Fibroblast of lung (primary cell): ENCODE measurements around the gene BAIAP3. TPM values are rescaled to one million over a fixed set of nuclear protein-coding genes. Genes with fewer than 3 reads are reported as not detected.

Source experiments
- DNase-seq, 2 donors: peaks; one replicate each; pipeline versions ENCODE4 v3.0.0 to v3.0.0-alpha.2; 2010; ENCODE audit warnings: low read depth in 2 of 2
- H2AFZ ChIP-seq: 2 replicates; pipeline ENCODE4 v1.5.1; 2012; ENCODE audit warnings: low read length, control low read depth, inconsistent platforms
- H3K27ac ChIP-seq: 2 replicates; pipeline ENCODE4 v1.5.1; 2011; ENCODE audit warnings: low read length, control low read depth; ENCODE audit not compliant: insufficient read depth
- H3K27me3 ChIP-seq: 2 replicates; pipeline ENCODE4 v1.5.1; 2011; ENCODE audit warnings: mild to moderate bottlenecking, low read length; ENCODE audit not compliant: control insufficient read depth, insufficient read depth
- H3K36me3 ChIP-seq: 2 replicates; pipeline ENCODE4 v1.5.1; 2011; ENCODE audit warnings: low read length; ENCODE audit not compliant: control insufficient read depth, insufficient read depth
- H3K4me1 ChIP-seq: 2 replicates; pipeline ENCODE4 v1.5.1; 2011; ENCODE audit warnings: low read length; ENCODE audit not compliant: control insufficient read depth, insufficient read depth; ENCODE audit errors: extremely low read depth
- H3K4me2 ChIP-seq: 2 replicates; pipeline ENCODE4 v1.5.1; 2011; ENCODE audit warnings: low read length, control low read depth; ENCODE audit not compliant: insufficient read depth; ENCODE audit errors: extremely low read depth
- H3K4me3 ChIP-seq, 4 experiments: fragments of 200-600 bp in 1 of 4; sonication (generic) in 1 of 4; replicated peaks in 1 of 4; 2 replicates each; pipeline ENCODE4 v1.5.1; 2011 to 2016; ENCODE audit warnings: low read length in 4 of 4, low read depth in 3 of 4, mild to moderate bottlenecking in 3 of 4, control low read depth in 2 of 4, inconsistent platforms in 1 of 4, mixed read lengths in 1 of 4; ENCODE audit not compliant: insufficient read depth in 1 of 4; ENCODE audit errors: control extremely low read depth in 1 of 4
- H3K79me2 ChIP-seq: 2 replicates; pipeline ENCODE4 v1.5.1; 2012; ENCODE audit warnings: mild to moderate bottlenecking, low read length, inconsistent platforms; ENCODE audit not compliant: control insufficient read depth, insufficient read depth
- H3K9ac ChIP-seq: 2 replicates; pipeline ENCODE4 v1.5.1; 2011; ENCODE audit warnings: mild to moderate bottlenecking, low read length, control low read depth; ENCODE audit not compliant: insufficient read depth
- H3K9me3 ChIP-seq: 2 replicates; pipeline ENCODE4 v1.5.1; 2012; ENCODE audit warnings: low read depth, low read length; ENCODE audit not compliant: control insufficient read depth, insufficient read depth
- H4K20me1 ChIP-seq: 2 replicates; pipeline ENCODE4 v1.5.1; 2011; ENCODE audit warnings: low read length; ENCODE audit not compliant: control insufficient read depth, insufficient read depth; ENCODE audit errors: extremely low read depth
- EZH2 ChIP-seq: IDR thresholded peaks from 2 replicates; pipeline ENCODE4 v1.5.1; 2012; ENCODE audit warnings: low read length, control low read depth, mild to moderate bottlenecking; ENCODE audit errors: missing control alignments
- polyA plus RNA-seq, 2 donors: library from polyadenylated mRNA; depleted of rRNA in 1 of 2; stranded (reverse) in 1 of 2; unstranded in 1 of 2; fragments of >200 nt; gene quantifications; 2 replicates each; pipeline ENCODE4 v1.2.1, GENCODE V29; 2011 to 2012; ENCODE audit warnings: missing spikeins in 1 of 2
- total RNA-seq: library from RNA; depleted of rRNA; stranded (reverse); fragments of >200 nt; gene quantifications from 2 replicates; pipeline ENCODE4 v1.2.1, GENCODE V29; 2014
- TF ChIP-seq, protein P1 (sequence below), 2 donors: IDR thresholded peaks in 1 of 2; conservative IDR thresholded peaks in 1 of 2; 1 replicate in 1 of 2; 2 replicates in 1 of 2; pipeline ENCODE4 v1.5.1; 2011 to 2012; ENCODE audit warnings: low read length in 2 of 2, control low read depth in 1 of 2, inconsistent platforms in 1 of 2, low read depth in 1 of 2, mild to moderate bottlenecking in 1 of 2

BAIAP3 gene
- total and polyA plus RNA-seq, 2 donors (not counting 1 experiment from before 2014, with no cell fraction given), result 0.22 to 0.83 TPM

DNA sequence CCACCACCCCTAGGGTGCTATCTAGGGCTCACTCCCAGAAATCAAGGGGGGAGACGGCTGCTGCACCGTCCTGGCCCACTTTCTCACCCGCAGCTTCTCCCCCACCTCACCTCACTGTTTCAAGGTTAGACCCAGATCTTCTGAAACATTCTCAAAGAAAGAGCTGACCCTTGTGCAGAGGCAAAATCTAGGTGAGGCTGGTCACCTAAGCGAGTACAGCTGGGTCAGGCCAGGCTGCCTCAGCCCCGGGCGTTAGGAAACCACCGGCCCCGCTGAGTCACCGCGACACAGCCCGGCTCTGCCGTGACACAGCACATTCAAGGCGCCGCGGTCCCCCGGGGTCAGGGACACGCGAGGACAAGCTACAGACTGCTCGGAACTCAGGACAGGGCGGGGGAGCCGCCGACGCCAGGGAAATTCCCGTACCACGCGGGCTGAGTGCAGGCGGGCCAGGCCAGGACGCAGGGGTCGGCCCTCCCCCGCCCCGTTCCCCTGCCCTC lies 45.4 kb downstream of the BAIAP3 start:
- H4K20me1 ChIP-seq, result no peaks in the 10 kb centered on the region
- no peaks in the 10 kb centered on the region for H3K4me1 ChIP-seq
- no peak for TF ChIP-seq EZH2
- TF ChIP-seq, protein P1, sequence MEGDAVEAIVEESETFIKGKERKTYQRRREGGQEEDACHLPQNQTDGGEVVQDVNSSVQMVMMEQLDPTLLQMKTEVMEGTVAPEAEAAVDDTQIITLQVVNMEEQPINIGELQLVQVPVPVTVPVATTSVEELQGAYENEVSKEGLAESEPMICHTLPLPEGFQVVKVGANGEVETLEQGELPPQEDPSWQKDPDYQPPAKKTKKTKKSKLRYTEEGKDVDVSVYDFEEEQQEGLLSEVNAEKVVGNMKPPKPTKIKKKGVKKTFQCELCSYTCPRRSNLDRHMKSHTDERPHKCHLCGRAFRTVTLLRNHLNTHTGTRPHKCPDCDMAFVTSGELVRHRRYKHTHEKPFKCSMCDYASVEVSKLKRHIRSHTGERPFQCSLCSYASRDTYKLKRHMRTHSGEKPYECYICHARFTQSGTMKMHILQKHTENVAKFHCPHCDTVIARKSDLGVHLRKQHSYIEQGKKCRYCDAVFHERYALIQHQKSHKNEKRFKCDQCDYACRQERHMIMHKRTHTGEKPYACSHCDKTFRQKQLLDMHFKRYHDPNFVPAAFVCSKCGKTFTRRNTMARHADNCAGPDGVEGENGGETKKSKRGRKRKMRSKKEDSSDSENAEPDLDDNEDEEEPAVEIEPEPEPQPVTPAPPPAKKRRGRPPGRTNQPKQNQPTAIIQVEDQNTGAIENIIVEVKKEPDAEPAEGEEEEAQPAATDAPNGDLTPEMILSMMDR (conservative IDR thresholded peaks at IDR 0.05 in 1 of 2, IDR thresholded peaks at IDR 0.05 in 1 of 2; ENCODE audit: low read depth in 1 of 2, low read length in 2 of 2), result no peak
- peak overlapping the region; percentile 71 for H3K9ac ChIP-seq
- no peak overlapping the region for H2AFZ ChIP-seq
- H3K9me3 ChIP-seq, result no peaks in the 10 kb centered on the region
- peak overlapping the region; percentile 30 to 58 (median 45) for H3K4me3 ChIP-seq
- peak overlapping the region; percentile 86 for H3K27ac ChIP-seq
- DNase-seq, result peak; percentile 50 to 65
- H3K27me3 ChIP-seq, result no peaks in the 10 kb centered on the region
- no peaks in the 10 kb centered on the region for H3K79me2 ChIP-seq
- peak overlapping the region; percentile 66 for H3K4me2 ChIP-seq
- peaks cover 4% of the 10 kb centered on the region for H3K36me3 ChIP-seq

DNA sequence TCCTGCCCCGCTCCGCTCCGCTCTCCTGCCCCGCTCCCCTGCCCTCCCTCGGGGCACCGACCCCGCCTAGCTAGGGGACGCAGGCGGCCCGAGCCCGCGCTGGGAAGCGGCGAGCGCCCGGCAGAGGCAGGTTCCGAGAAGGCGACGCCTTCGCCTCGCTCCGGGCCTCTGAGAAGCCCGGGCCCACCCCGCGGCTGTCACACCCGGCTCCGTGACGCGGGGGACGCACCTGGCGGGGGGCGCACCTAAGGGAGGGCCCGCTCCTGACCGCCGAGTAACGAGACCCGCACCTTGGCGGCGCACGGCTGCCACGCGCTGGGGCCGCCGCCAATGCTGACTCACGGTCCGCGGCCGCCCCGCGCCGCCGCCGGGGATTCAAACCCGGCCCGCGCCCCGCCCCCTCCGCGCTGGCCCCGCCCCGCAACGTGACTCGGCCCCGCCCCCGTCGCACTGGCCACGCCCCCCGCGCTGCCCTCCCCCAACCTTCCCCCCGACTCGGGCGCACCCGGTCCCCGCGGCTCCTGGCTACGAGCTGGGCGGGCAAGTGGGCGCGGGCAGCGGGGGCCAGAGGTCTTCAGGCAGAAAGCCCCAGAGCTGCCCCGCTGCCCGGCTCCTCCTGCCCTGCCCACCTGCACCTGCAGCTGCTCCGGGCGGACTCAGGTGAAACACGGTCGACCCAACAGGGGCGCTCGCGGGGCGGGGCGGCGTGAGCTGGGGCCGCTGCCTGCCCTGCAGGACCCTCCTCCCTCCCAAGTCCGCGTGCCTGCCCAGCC lies 46.0 kb downstream of the BAIAP3 start:
- Histone ChIP-seq H3K4me1 (no peaks in the 10 kb centered on the region), H3K4me2 (peak overlapping the region; percentile 66), H3K4me3 (peak overlapping the region in 3 of 4 experiments; percentile 43 to 58 (median 47)), H3K36me3 (peaks cover 4% of the 10 kb centered on the region), H3K79me2 (no peaks in the 10 kb centered on the region), H3K27ac (peak overlapping the region; percentile 86), H3K27me3 (no peaks in the 10 kb centered on the region), H4K20me1 (no peaks in the 10 kb centered on the region), H3K9ac (peak overlapping the region; percentile 71), H3K9me3 (no peaks in the 10 kb centered on the region), H2AFZ (no peak overlapping the region)
- DNase-seq, result peak; percentile 39 to 44
- TF ChIP-seq, protein P1 (conservative IDR thresholded peaks at IDR 0.05 in 1 of 2, IDR thresholded peaks at IDR 0.05 in 1 of 2; ENCODE audit: low read depth in 1 of 2, low read length in 2 of 2), result no peak
- TF ChIP-seq EZH2, result no peak

DNA sequence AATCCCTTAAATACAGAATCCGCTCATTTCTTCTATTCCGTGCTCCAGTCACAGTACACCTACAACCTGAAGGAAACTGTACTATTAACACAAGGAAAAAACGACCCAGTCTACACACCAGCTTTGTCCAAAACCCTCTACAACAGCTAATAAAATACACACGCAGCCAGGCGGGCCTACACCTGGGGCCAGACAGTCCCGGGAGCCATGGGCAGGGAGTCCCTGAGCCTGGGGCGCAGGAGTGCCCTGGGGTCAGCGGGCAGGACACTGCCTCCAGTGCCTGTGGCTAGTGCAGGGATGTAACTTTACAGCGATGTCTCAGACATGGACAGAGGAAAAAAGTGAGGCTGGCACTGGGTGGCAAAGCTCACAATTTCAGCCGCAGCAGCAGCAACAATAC lies 46.8 kb downstream of the BAIAP3 start:
- TF ChIP-seq, protein P1 (conservative IDR thresholded peaks at IDR 0.05 in 1 of 2, IDR thresholded peaks at IDR 0.05 in 1 of 2; ENCODE audit: low read depth in 1 of 2, low read length in 2 of 2), result no peak
- no peak for TF ChIP-seq EZH2
- no peak overlapping the region for H3K4me3 ChIP-seq
- H3K4me1 ChIP-seq, result no peaks in the 10 kb centered on the region
- no peak for DNase-seq
- H3K9me3 ChIP-seq, result no peaks in the 10 kb centered on the region
- no peaks in the 10 kb centered on the region for H4K20me1 ChIP-seq
- no peak overlapping the region for H2AFZ ChIP-seq
- H3K9ac ChIP-seq, result no peak overlapping the region
- peaks cover 4% of the 10 kb centered on the region for H3K36me3 ChIP-seq
- no peak overlapping the region for H3K27ac ChIP-seq
- no peaks in the 10 kb centered on the region for H3K27me3 ChIP-seq
- no peaks in the 10 kb centered on the region for H3K79me2 ChIP-seq
- H3K4me2 ChIP-seq, result no peak overlapping the region
